GM19099 (cell line): ENCODE measurements around the gene AVEN.

Experiments
- POLR2A ChIP-seq: IDR thresholded peaks from 3 replicates; pipeline ENCODE4 v1.6.1; 2011; ENCODE audit warnings: low read depth; ENCODE audit not compliant: insufficient read length; ENCODE audit errors: extremely low read depth

The AVEN gene

GRCh38 chr15:34013746-34014145, 25.3 kb downstream of the AVEN start:
- no peak for TF ChIP-seq POLR2A

- no peak for TF ChIP-seq POLR2A
These were observed 26.5 kb downstream of the AVEN start for GRCh38 chr15:34012461-34013028.

- no peak for TF ChIP-seq POLR2A
These were observed 27.5 kb downstream of the AVEN start for GRCh38 chr15:34011481-34011880.

- no peak for TF ChIP-seq POLR2A
These were observed 28.1 kb downstream of the AVEN start for GRCh38 chr15:34010921-34011320.

- TF ChIP-seq POLR2A = no peak
These were observed 29.3 kb downstream of the AVEN start for GRCh38 chr15:34009656-34010055.

- TF ChIP-seq POLR2A = no peak
These were observed 32.6 kb downstream of the AVEN start for GRCh38 chr15:34006381-34006780.

- no peak for TF ChIP-seq POLR2A
These were observed 37.5 kb downstream of the AVEN start for GRCh38 chr15:34001536-34001935.

- no peak for TF ChIP-seq POLR2A
These were observed 44.9 kb downstream of the AVEN start for GRCh38 chr15:33994005-33994615.

GRCh38 chr15:33988384-33988783, 50.6 kb downstream of the AVEN start:
- TF ChIP-seq POLR2A = no peak

- no peak for TF ChIP-seq POLR2A
These were observed 51.6 kb downstream of the AVEN start for GRCh38 chr15:33987444-33987843.

- no peak for TF ChIP-seq POLR2A
These were observed 53.3 kb downstream of the AVEN start for GRCh38 chr15:33985751-33986150.

- no peak for TF ChIP-seq POLR2A
These were observed 53.7 kb downstream of the AVEN start for GRCh38 chr15:33985287-33985686.

GRCh38 chr15:33982516-33982915, 56.5 kb downstream of the AVEN start:
- TF ChIP-seq POLR2A = no peak

- TF ChIP-seq POLR2A = no peak
These were observed 58.8 kb downstream of the AVEN start for GRCh38 chr15:33980159-33980558.

GRCh38 chr15:33975022-33975565, 63.9 kb downstream of the AVEN start:
- TF ChIP-seq POLR2A = no peak

GRCh38 chr15:33971811-33972210, 67.2 kb downstream of the AVEN start:
- TF ChIP-seq POLR2A = no peak
